ENCODE measurements around the gene PTPRU.

PTPRU gene

GRCh38 chr1:29364101-29364678 lies 127.9 kb downstream of the PTPRU start:
- DNase-seq (ENCODE audit: low spot score) = no peak

GRCh38 chr1:29365906-29366670 lies 129.8 kb downstream of the PTPRU start:
- no peak for DNase-seq (ENCODE audit: low spot score)

- no peak for DNase-seq (ENCODE audit: low spot score)
Observed at GRCh38 chr1:29368936-29369932, 132.9 kb downstream of the PTPRU start.

GRCh38 chr1:29370067-29370466 lies 133.7 kb downstream of the PTPRU start:
- no peak for DNase-seq (ENCODE audit: low spot score)

GRCh38 chr1:29371332-29371731 lies 135.0 kb downstream of the PTPRU start:
- DNase-seq (ENCODE audit: low spot score) = no peak

GRCh38 chr1:29372108-29372507 lies 135.8 kb downstream of the PTPRU start:
- DNase-seq (ENCODE audit: low spot score) = no peak

Data from HuH-7 (cell line).